ENCODE results near the gene MRPL24.
A peak's percentile ranks its signal among the peaks of the same experiment; 100 is the strongest.

Gene MRPL24

DNA sequence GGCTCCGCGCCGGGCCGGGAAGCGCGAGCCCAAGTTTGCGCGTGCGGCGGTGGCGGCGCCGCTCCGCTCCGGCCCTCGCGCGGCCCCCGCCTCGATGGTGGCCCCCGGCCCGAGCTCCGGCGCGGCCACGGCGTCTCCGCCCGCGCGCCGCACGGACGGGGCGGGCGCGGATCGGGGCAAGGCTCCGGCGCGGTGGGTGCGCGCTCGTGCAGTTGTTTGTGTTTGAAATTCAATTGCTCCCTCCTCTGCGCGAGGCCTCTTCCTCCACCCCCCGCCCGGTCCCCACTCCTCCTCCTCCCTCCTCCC, 10.5 kb upstream of the MRPL24 start, which contains the start of gene HDGF:
HDGF (minus strand) TSS at position 225 of the 306 bp plus-strand sequence. CDS start 246 bp downstream, outside the sequence.
- peak within 1 kb of the TSS; percentile 97 to 99 (median 98) for H3K4me3 Mint-ChIP-seq
- H3K27me3 Mint-ChIP-seq (ENCODE audit: low read depth), result no peaks in the 10 kb centered on the region
- H3K9me3 Mint-ChIP-seq, result no peaks in the 10 kb centered on the region
- H3K27ac Mint-ChIP-seq, result peak within 1 kb of the TSS; percentile 99
- TF ChIP-seq, protein P1, sequence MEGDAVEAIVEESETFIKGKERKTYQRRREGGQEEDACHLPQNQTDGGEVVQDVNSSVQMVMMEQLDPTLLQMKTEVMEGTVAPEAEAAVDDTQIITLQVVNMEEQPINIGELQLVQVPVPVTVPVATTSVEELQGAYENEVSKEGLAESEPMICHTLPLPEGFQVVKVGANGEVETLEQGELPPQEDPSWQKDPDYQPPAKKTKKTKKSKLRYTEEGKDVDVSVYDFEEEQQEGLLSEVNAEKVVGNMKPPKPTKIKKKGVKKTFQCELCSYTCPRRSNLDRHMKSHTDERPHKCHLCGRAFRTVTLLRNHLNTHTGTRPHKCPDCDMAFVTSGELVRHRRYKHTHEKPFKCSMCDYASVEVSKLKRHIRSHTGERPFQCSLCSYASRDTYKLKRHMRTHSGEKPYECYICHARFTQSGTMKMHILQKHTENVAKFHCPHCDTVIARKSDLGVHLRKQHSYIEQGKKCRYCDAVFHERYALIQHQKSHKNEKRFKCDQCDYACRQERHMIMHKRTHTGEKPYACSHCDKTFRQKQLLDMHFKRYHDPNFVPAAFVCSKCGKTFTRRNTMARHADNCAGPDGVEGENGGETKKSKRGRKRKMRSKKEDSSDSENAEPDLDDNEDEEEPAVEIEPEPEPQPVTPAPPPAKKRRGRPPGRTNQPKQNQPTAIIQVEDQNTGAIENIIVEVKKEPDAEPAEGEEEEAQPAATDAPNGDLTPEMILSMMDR (IDR thresholded peaks at IDR 0.05; ENCODE audit: unreplicated experiment in 3 of 3), result no peak
- H3K36me3 Mint-ChIP-seq (ENCODE audit: low read depth), result no peaks in the 10 kb centered on the region
- peaks cover 66% of the 10 kb centered on the region for H3K4me1 Mint-ChIP-seq

GRCh38 chr1:156750711-156751450, 10.0 kb upstream of the MRPL24 start:
- H3K4me1 Mint-ChIP-seq, result peaks cover 72% of the 10 kb centered on the region
- H3K27ac Mint-ChIP-seq, result peak overlapping the region; percentile 99
- TF ChIP-seq, protein P1 (IDR thresholded peaks at IDR 0.05; ENCODE audit: unreplicated experiment in 3 of 3), result no peak
- H3K27me3 Mint-ChIP-seq (ENCODE audit: low read depth), result no peaks in the 10 kb centered on the region
- H3K9me3 Mint-ChIP-seq, result no peaks in the 10 kb centered on the region
- peak overlapping the region; percentile 94 to 99 (median 97) for H3K4me3 Mint-ChIP-seq
- peaks cover 3% of the 10 kb centered on the region for H3K36me3 Mint-ChIP-seq (ENCODE audit: low read depth)

- no peaks in the 10 kb centered on the region for H3K9me3 Mint-ChIP-seq
- no peaks in the 10 kb centered on the region for H3K27me3 Mint-ChIP-seq (ENCODE audit: low read depth)
- H3K36me3 Mint-ChIP-seq (ENCODE audit: low read depth), result peaks cover 8% of the 10 kb centered on the region
- peak overlapping the region; percentile 94 to 99 (median 97) for H3K4me3 Mint-ChIP-seq
- TF ChIP-seq, protein P1 (IDR thresholded peaks at IDR 0.05; ENCODE audit: unreplicated experiment in 3 of 3), result no peak
- H3K27ac Mint-ChIP-seq, result peak overlapping the region; percentile 99
- peaks cover 74% of the 10 kb centered on the region for H3K4me1 Mint-ChIP-seq
These were observed 9.3 kb upstream of the MRPL24 start for GRCh38 chr1:156750191-156750672.

- TF ChIP-seq, protein P1 (IDR thresholded peaks at IDR 0.05; ENCODE audit: unreplicated experiment in 3 of 3), result no peak
- H3K9me3 Mint-ChIP-seq, result no peaks in the 10 kb centered on the region
- H3K4me1 Mint-ChIP-seq, result peaks cover 72% of the 10 kb centered on the region
- H3K36me3 Mint-ChIP-seq (ENCODE audit: low read depth), result peaks cover 8% of the 10 kb centered on the region
- peak overlapping the region; percentile 99 for H3K27ac Mint-ChIP-seq
- no peaks in the 10 kb centered on the region for H3K27me3 Mint-ChIP-seq (ENCODE audit: low read depth)
- H3K4me3 Mint-ChIP-seq, result peak overlapping the region; percentile 94 to 99 (median 97)
These were observed 8.7 kb upstream of the MRPL24 start for GRCh38 chr1:156749419-156750118.

DNA sequence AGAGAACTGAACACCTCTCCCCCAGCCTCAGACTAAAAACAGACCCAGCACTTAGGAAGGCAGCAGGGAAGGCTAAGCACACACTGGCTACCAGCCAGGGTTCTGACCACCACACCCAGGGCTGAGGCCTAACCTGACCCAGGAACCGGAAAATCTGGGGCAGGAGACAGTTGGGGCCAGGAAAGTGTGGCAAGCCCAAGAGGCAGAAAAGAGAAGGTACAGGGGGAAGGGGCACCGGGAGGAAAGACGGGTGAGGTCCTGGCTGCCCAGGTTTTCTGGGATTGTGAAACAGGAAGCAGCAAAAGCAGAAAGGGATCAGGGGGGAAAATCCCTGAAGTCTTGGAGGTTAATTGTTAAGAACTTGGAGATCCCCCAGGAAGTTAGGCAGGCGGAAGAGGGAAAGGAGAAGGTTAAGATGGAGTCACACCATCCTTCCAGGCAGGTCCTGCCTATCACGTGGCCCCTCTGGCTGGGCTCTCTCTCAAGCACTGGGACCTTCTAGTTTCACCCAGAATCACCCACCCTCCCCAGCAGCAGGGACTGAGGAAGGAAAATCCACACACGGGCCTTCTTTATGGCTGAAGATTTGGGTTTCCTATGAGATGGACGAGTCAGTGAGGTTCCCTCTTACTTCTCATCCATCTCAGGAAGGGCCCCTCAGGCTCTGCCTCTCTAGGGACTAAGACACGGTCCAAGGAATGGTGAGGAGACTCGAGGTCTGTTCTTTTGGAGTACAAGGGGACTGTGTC, 8.0 kb upstream of the MRPL24 start:
- H3K4me1 Mint-ChIP-seq, result peaks cover 66% of the 10 kb centered on the region
- H3K36me3 Mint-ChIP-seq (ENCODE audit: low read depth), result peaks cover 8% of the 10 kb centered on the region
- H3K9me3 Mint-ChIP-seq, result no peaks in the 10 kb centered on the region
- TF ChIP-seq, protein P1 (IDR thresholded peaks at IDR 0.05; ENCODE audit: unreplicated experiment in 3 of 3), result no peak
- no peaks in the 10 kb centered on the region for H3K27me3 Mint-ChIP-seq (ENCODE audit: low read depth)
- peak overlapping the region; percentile 94 to 99 (median 97) for H3K4me3 Mint-ChIP-seq
- H3K27ac Mint-ChIP-seq, result peak overlapping the region; percentile 99
